HG02981 (cell line): ENCODE data around the gene RGP1.

Experiments used
- ATAC-seq: cut with Tn5 transposase; IDR thresholded peaks from one replicate; pipeline ENCODE4 v1.9.1; 2021; ENCODE audit warnings: mild to moderate bottlenecking, moderate library complexity; ENCODE audit not compliant: unreplicated experiment

Gene RGP1

GRCh38 chr9:35743452-35743851 is 5.6 kb upstream of the RGP1 start:
- ATAC-seq, result no peak

- ATAC-seq, result no peak
Measured at GRCh38 chr9:35743880-35744518, 5.1 kb upstream of the RGP1 start.

GRCh38 chr9:35745569-35745968 is 3.5 kb upstream of the RGP1 start:
- ATAC-seq, result no peak

- ATAC-seq, result no peak
Measured at GRCh38 chr9:35746583-35746982, 2.5 kb upstream of the RGP1 start.

- ATAC-seq, result peak; percentile 7
Measured at GRCh38 chr9:35748242-35748857, 737 bp upstream of the RGP1 start.

- peak; percentile 26 for ATAC-seq
Measured at GRCh38 chr9:35749515-35750255, 598 bp downstream of the RGP1 start.

GRCh38 chr9:35750256-35750531 is 1.1 kb downstream of the RGP1 start:
- no peak for ATAC-seq

- ATAC-seq, result no peak
Measured at GRCh38 chr9:35753466-35753865, 4.4 kb downstream of the RGP1 start.

GRCh38 chr9:35754264-35754663 is 5.2 kb downstream of the RGP1 start, which contains the start of gene MSMP:
Gene MSMP (minus strand): TSS chr9:35754276. CDS start chr9:35754129, 147 bp downstream.
- no peak for ATAC-seq

- no peak for ATAC-seq
Measured at GRCh38 chr9:35755071-35755470, 6.0 kb downstream of the RGP1 start.

GRCh38 chr9:35756275-35757225 is 7.5 kb downstream of the RGP1 start:
- peak; percentile 50 for ATAC-seq

- ATAC-seq, result peak; percentile 30
Measured at GRCh38 chr9:35757226-35757891, 8.3 kb downstream of the RGP1 start.

GRCh38 chr9:35757892-35758275 is 8.8 kb downstream of the RGP1 start:
- no peak for ATAC-seq

GRCh38 chr9:35758475-35759050 is 9.5 kb downstream of the RGP1 start:
- ATAC-seq, result no peak

- ATAC-seq, result no peak
Measured at GRCh38 chr9:35759795-35760194, 10.7 kb downstream of the RGP1 start.

- no peak for ATAC-seq
Measured at GRCh38 chr9:35760651-35761050, 11.6 kb downstream of the RGP1 start.

- ATAC-seq, result no peak
Measured at GRCh38 chr9:35763181-35763580, 14.1 kb downstream of the RGP1 start.

- ATAC-seq, result no peak
Measured at GRCh38 chr9:35763803-35764202, 14.7 kb downstream of the RGP1 start.

GRCh38 chr9:35766997-35767396 is 17.9 kb downstream of the RGP1 start:
- ATAC-seq, result no peak

- no peak for ATAC-seq
Measured at GRCh38 chr9:35767458-35767857, 18.4 kb downstream of the RGP1 start.
